Esophagus muscularis mucosa (tissue), 4 donors: ENCODE measurements around the gene HYCC2. TPM values are rescaled to one million over a fixed set of nuclear protein-coding genes. Genes with fewer than 3 reads are reported as not detected.

Experiments used
- DNase-seq: peaks from one replicate; pipeline ENCODE4 v3.0.0-alpha.2; 2017; ENCODE audit errors: extremely low spot score
- H3K27ac ChIP-seq, 4 donors: fragments of 200-600 bp; sonication (generic); replicated peaks in 1 of 4; 1 replicate in 3 of 4; 2 replicates in 1 of 4; pipeline ENCODE4 v1.5.1; 2016 to 2019; ENCODE audit warnings: mild to moderate bottlenecking in 1 of 4
- H3K27me3 ChIP-seq, 4 donors: fragments of 200-600 bp; sonication (generic); one replicate each; pipeline versions ENCODE4 v1.5.1 to v1.6.0; 2016 to 2019
- H3K36me3 ChIP-seq, 4 donors: fragments of 200-600 bp; sonication (generic); one replicate each; pipeline ENCODE4 v1.5.1; 2016 to 2019
- H3K4me1 ChIP-seq, 4 donors: fragments of 200-600 bp; sonication (generic); one replicate each; pipeline ENCODE4 v1.5.1; 2016 to 2019
- H3K4me3 ChIP-seq, 4 donors: fragments of 200-600 bp; sonication (generic); 1 replicate in 2 of 4; 2 replicates in 2 of 4; pipeline ENCODE4 v1.5.1; 2016 to 2019; ENCODE audit warnings: mild to moderate bottlenecking in 4 of 4, moderate library complexity in 1 of 4
- H3K9me3 ChIP-seq, 4 donors: fragments of 200-600 bp; sonication (generic); 1 replicate in 3 of 4; 2 replicates in 1 of 4; pipeline ENCODE4 v1.5.1; 2016 to 2019
- CTCF ChIP-seq, 3 experiments: fragments of 200-600 bp in 2 of 3; fragments of 450-650 bp in 1 of 3; sonication (generic) in 2 of 3; IDR thresholded peaks; one replicate each; pipeline ENCODE4 v1.5.1; 2017 to 2019; ENCODE audit warnings: antibody characterized with exemption in 3 of 3, mild to moderate bottlenecking in 2 of 3, moderate library complexity in 1 of 3
- EP300 ChIP-seq: sonication (generic); formaldehyde crosslinking; IDR thresholded peaks from one replicate; pipeline ENCODE4 v1.6.1; 2017; ENCODE audit warnings: antibody characterized with exemption
- POLR2A ChIP-seq: fragments of 450-650 bp; IDR thresholded peaks from one replicate; pipeline ENCODE4 v1.6.1; 2017; ENCODE audit warnings: antibody characterized with exemption, moderate library complexity, mild to moderate bottlenecking, low read depth
- POLR2AphosphoS5 ChIP-seq, 2 donors: sonication (generic); formaldehyde crosslinking; IDR thresholded peaks; one replicate each; pipeline ENCODE4 v1.6.1; 2017; ENCODE audit warnings: antibody characterized with exemption in 2 of 2
- WGBS: methylation state at CpG from one replicate; pipeline ENCODE4 v1.1.5; 2018; 5-methylcytosine and 5-hydroxymethylcytosine counted together
- intact Hi-C: fragments of 100-400 bp; cut with DNase I; formaldehyde crosslinking; loops from one replicate; pipeline ENCODE4 v1.15.1; 2023
- total RNA-seq, 4 donors: library from RNA; depleted of rRNA; stranded (reverse); fragments of >200 nt; gene quantifications; one replicate each; pipeline versions ENCODE4 v1.1.0 to v1.2.1, GENCODE V29; 2016

HYCC2 gene
- total RNA-seq, 4 donors from 2014 or later, result 9.1 to 15.4 (median 10.8) TPM

GRCh38 chr2:201107624-201108023 is 36.2 kb upstream of the HYCC2 start:
- Histone ChIP-seq H3K4me1 (peaks cover 0 to 3% (median 0%) of the 10 kb centered on the region in 4 donors), H3K27me3 (no peaks in the 10 kb centered on the region), H3K27ac (no peak overlapping the region), H3K4me3 (no peak overlapping the region), H3K9me3 (no peaks in the 10 kb centered on the region), H3K36me3 (peaks cover 0 to 3% (median 0%) of the 10 kb centered on the region in 4 donors)
- TF ChIP-seq POLR2A (no peak), POLR2AphosphoS5 (IDR thresholded peaks at IDR 0.05) (no peak), EP300 (no peak), CTCF (IDR thresholded peaks at IDR 0.05) (no peak)
- intact Hi-C loops, result no loop called here
- 96% methylated on average over 2 of the region's 2 CpGs for WGBS
- DNase-seq, result no peak

GRCh38 chr2:201105759-201106158 is 34.3 kb upstream of the HYCC2 start:
- WGBS, result 100% methylated on average over 1 of the region's 1 CpG
- no peaks in the 10 kb centered on the region for H3K27me3 ChIP-seq

GRCh38 chr2:201100497-201100896 is 29.0 kb upstream of the HYCC2 start:
- TF ChIP-seq EP300, result no peak
- no peak for TF ChIP-seq POLR2A
- TF ChIP-seq POLR2AphosphoS5 (IDR thresholded peaks at IDR 0.05), result no peak
- no peak for TF ChIP-seq CTCF (IDR thresholded peaks at IDR 0.05)
- Histone ChIP-seq H3K4me3 (no peak overlapping the region), H3K27me3 (no peaks in the 10 kb centered on the region), H3K36me3 (peaks cover 0 to 1% (median 0%) of the 10 kb centered on the region in 4 donors), H3K4me1 (no peaks in the 10 kb centered on the region), H3K9me3 (no peaks in the 10 kb centered on the region), H3K27ac (no peak overlapping the region)
- no peak for DNase-seq
- intact Hi-C loops, result no loop called here
- WGBS, result 91% methylated on average over 3 of the region's 3 CpGs

More at GRCh38 chr2:201105759-201106158, 34.3 kb upstream of the HYCC2 start:
- Histone ChIP-seq H3K4me3 (no peak overlapping the region), H3K9me3 (no peaks in the 10 kb centered on the region), H3K4me1 (peaks cover 0 to 1% (median 0%) of the 10 kb centered on the region in 4 donors), H3K27ac (no peak overlapping the region), H3K36me3 (peaks cover 0 to 3% (median 0%) of the 10 kb centered on the region in 4 donors)
- no peak for TF ChIP-seq CTCF (IDR thresholded peaks at IDR 0.05)
- no peak for TF ChIP-seq EP300
- no peak for TF ChIP-seq POLR2A
- DNase-seq, result no peak
- intact Hi-C loops, result no loop called here

GRCh38 chr2:201093573-201093972 is 22.1 kb upstream of the HYCC2 start:
- TF ChIP-seq POLR2A, result no peak
- TF ChIP-seq CTCF (IDR thresholded peaks at IDR 0.05), result no peak
- no peak for TF ChIP-seq EP300
- TF ChIP-seq POLR2AphosphoS5 (IDR thresholded peaks at IDR 0.05), result no peak
- Histone ChIP-seq H3K4me3 (no peak overlapping the region), H3K36me3 (peaks cover 0 to 23% (median 18%) of the 10 kb centered on the region in 4 donors), H3K9me3 (no peaks in the 10 kb centered on the region), H3K27ac (no peak overlapping the region), H3K4me1 (no peaks in the 10 kb centered on the region), H3K27me3 (no peaks in the 10 kb centered on the region)
- 93% methylated on average over 5 of the region's 5 CpGs for WGBS
- no peak for DNase-seq
- intact Hi-C loops, result no loop called here

- intact Hi-C loops, result no loop called here
- WGBS, result 92% methylated on average over 4 of the region's 4 CpGs
- Histone ChIP-seq H3K36me3 (peaks cover 17 to 52% (median 42%) of the 10 kb centered on the region in 4 donors), H3K4me1 (no peaks in the 10 kb centered on the region), H3K27me3 (no peaks in the 10 kb centered on the region), H3K9me3 (no peaks in the 10 kb centered on the region), H3K27ac (no peak overlapping the region), H3K4me3 (no peak overlapping the region)
- no peak for DNase-seq
- TF ChIP-seq EP300 (no peak), POLR2A (no peak), POLR2AphosphoS5 (IDR thresholded peaks at IDR 0.05) (no peak), CTCF (IDR thresholded peaks at IDR 0.05) (no peak)
Observed at GRCh38 chr2:201090574-201090973, 19.1 kb upstream of the HYCC2 start.
